Stomach (tissue), 9 donors: ENCODE data around the gene BFSP1. TPM values are rescaled to one million over a fixed set of nuclear protein-coding genes. Genes with fewer than 3 reads are reported as not detected.

ENCODE experiments used
- DNase-seq, 2 donors: peaks; one replicate each; pipeline versions ENCODE4 v3.0.0 to v3.0.0-alpha.2; 2013 to 2019
- H3K27ac ChIP-seq, 5 donors: fragments of 200-600 bp in 4 of 5; sonication (generic) in 4 of 5; one replicate each; pipeline ENCODE4 v1.5.1; 2013 to 2019; ENCODE audit warnings: mild to moderate bottlenecking in 1 of 5, moderate library complexity in 1 of 5
- H3K27me3 ChIP-seq, 3 donors: fragments of 200-600 bp; sonication (generic); one replicate each; pipeline ENCODE4 v1.5.1; 2017 to 2019; ENCODE audit warnings: mixed run types in 1 of 3
- H3K36me3 ChIP-seq, 4 donors: fragments of 200-600 bp; sonication (generic); 1 replicate in 3 of 4; 2 replicates in 1 of 4; pipeline ENCODE4 v1.5.1; 2016 to 2019
- H3K4me1 ChIP-seq, 4 donors: fragments of 200-600 bp; sonication (generic); one replicate each; pipeline ENCODE4 v1.5.1; 2016 to 2019
- H3K4me3 ChIP-seq, 4 donors: fragments of 200-600 bp; sonication (generic) in 3 of 4; one replicate each; pipeline ENCODE4 v1.5.1; 2016 to 2019; ENCODE audit warnings: mild to moderate bottlenecking in 1 of 4
- H3K9me3 ChIP-seq, 4 donors: fragments of 200-600 bp; sonication (generic); one replicate each; pipeline ENCODE4 v1.5.1; 2016 to 2019
- CTCF ChIP-seq, 7 experiments: fragments of 450-650 bp in 4 of 7; fragments of 200-600 bp in 3 of 7; sonication (generic) in 3 of 7; IDR thresholded peaks; one replicate each; pipeline ENCODE4 v1.5.1; 2016 to 2019; ENCODE audit warnings: antibody characterized with exemption in 7 of 7, control low read depth in 2 of 7, mild to moderate bottlenecking in 1 of 7
- EP300 ChIP-seq: sonication (generic); formaldehyde crosslinking; IDR thresholded peaks from one replicate; pipeline ENCODE4 v1.6.1; 2017; ENCODE audit warnings: antibody characterized with exemption
- POLR2A ChIP-seq, 4 donors: fragments of 450-650 bp; IDR thresholded peaks; one replicate each; pipeline ENCODE4 v1.6.1; 2016; ENCODE audit warnings: antibody characterized with exemption in 4 of 4, control low read depth in 2 of 4, mild to moderate bottlenecking in 1 of 4, moderate library complexity in 1 of 4
- POLR2AphosphoS5 ChIP-seq, 3 donors: sonication (generic); formaldehyde crosslinking; IDR thresholded peaks; one replicate each; pipeline ENCODE4 v1.6.1; 2016; ENCODE audit warnings: antibody characterized with exemption in 3 of 3
- WGBS, 5 donors: extraction: QIAGEN DNeasy Blood & Tissue Kit in 3 of 5; methylation state at CpG; one replicate each; pipeline versions ENCODE4 v1.1.5 to v1.1.7; 2013 to 2018; 5-methylcytosine and 5-hydroxymethylcytosine counted together
- intact Hi-C: fragments of 100-400 bp; cut with DNase I; formaldehyde crosslinking; loops from one replicate; pipeline ENCODE4 v1.15.1; 2023; ENCODE audit warnings: low total_unique reads
- polyA plus RNA-seq, 3 donors: library from polyadenylated mRNA; stranded (reverse); fragments of 200-250 nt; gene quantifications; one replicate each; pipeline ENCODE4 v1.2.3, GENCODE V29; 2013
- total RNA-seq, 5 donors: library from RNA; depleted of rRNA; stranded (reverse); fragments of >200 nt; gene quantifications; one replicate each; pipeline versions ENCODE4 v1.1.0 to v1.2.3, GENCODE V29; 2014 to 2016
- donor health status: healthy with polysubstance abuse.
- donor health status: Bipolar disorder and iron deficiency.
- donor health status: healthy.

Gene BFSP1
- total and polyA plus RNA-seq, 8 donors = 0.70 to 7.1 (median 1.7) TPM; not detected in 3

DNA sequence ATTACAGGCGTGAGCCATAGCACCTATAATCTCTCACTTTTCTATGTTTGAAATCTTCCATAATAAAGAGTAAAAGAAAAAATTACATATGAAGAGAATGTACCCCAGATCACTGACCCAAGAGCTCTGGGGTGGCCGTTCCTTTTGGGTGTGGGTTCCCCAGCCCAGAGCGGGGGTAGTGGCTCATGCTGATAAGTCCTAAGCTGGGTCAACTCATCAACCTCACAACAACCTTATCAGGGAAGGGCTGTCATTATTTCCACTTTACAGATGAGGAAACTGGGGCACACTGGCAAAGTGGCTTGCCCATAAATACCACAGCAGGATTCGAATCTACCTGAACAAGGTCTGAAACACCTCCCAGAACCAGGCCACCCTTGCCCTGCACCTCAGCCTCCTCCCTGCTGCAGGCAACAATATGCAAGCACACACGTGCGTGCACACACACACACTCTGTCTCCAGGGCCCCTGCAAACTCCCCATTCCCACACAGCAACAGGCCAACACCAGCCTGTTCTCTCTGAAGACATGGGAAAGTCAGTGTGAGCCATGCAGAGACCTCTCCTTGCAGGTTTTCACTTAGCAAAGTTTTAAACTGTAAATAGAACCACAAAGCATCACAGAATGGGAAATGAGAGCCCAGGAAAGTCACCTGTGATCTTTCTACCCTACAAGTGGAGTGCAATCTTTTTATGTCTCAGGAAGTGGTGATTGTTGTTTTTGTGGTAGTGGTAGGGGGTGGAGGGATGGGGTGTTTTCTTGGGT, 27.7 kb downstream of the BFSP1 start:
- Histone ChIP-seq H3K4me3 (no peak overlapping the region), H3K9me3 (no peaks in the 10 kb centered on the region), H3K27ac (no peak overlapping the region), H3K27me3 (no peaks in the 10 kb centered on the region), H3K4me1 (peaks cover 0 to 20% (median 12%) of the 10 kb centered on the region in 4 donors), H3K36me3 (no peaks in the 10 kb centered on the region)
- DNase-seq = no peak
- TF ChIP-seq POLR2AphosphoS5 (IDR thresholded peaks at IDR 0.05) (no peak), EP300 (no peak)
- intact Hi-C loops = loop anchor here (10.0 kb wide), 1 partner anchor 501 kb away; no protein-coding TSS in a partner anchor
- WGBS, 5 donors = 62 to 72% (median 65%) methylated on average over 6 of the region's 6 CpGs

DNA sequence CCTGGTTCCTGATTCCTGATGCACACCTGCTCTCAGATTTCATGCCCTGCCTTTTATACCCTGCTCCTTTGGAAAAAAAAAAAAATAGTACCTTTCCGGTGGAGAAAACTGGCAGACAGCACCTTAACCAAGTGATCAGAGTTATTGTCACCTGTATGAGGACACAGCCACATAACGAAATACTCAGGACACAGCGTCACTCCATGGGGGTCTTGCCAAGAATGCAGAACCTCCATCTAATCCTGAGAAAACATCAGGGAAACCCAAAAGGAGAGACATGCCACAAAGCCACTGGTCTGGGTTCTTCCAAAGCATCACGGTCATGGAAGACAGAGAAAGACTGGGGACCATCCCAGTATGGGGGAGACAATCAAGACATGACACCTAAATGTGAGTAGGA, 29.1 kb downstream of the BFSP1 start:
- WGBS, 5 donors = 73 to 87% (median 83%) methylated on average over 4 of the region's 4 CpGs
- no peaks in the 10 kb centered on the region for H3K9me3 ChIP-seq
- intact Hi-C loops = loop anchor here (10.0 kb wide), 1 partner anchor 503 kb away; no protein-coding TSS in a partner anchor
- H3K27me3 ChIP-seq = no peaks in the 10 kb centered on the region
- no peak overlapping the region for H3K27ac ChIP-seq
- H3K36me3 ChIP-seq = no peaks in the 10 kb centered on the region
- no peak for DNase-seq
- TF ChIP-seq POLR2AphosphoS5 (IDR thresholded peaks at IDR 0.05) = no peak
- no peak for TF ChIP-seq CTCF (IDR thresholded peaks at IDR 0.05)
- no peak for TF ChIP-seq EP300
- TF ChIP-seq POLR2A (IDR thresholded peaks at IDR 0.05) = no peak
- H3K4me3 ChIP-seq = no peak overlapping the region
- peaks cover 0 to 28% (median 17%) of the 10 kb centered on the region in 4 donors for H3K4me1 ChIP-seq

- H3K36me3 ChIP-seq = no peaks in the 10 kb centered on the region
- H3K27me3 ChIP-seq = no peaks in the 10 kb centered on the region
- 72 to 87% (median 76%) methylated on average over 9 of the region's 9 CpGs for WGBS, 5 donors
- no peak for TF ChIP-seq EP300
- TF ChIP-seq POLR2A (IDR thresholded peaks at IDR 0.05) = no peak
- no peak for TF ChIP-seq POLR2AphosphoS5 (IDR thresholded peaks at IDR 0.05)
- no peak for TF ChIP-seq CTCF (IDR thresholded peaks at IDR 0.05)
- H3K4me3 ChIP-seq = no peak overlapping the region
- no peak for DNase-seq
- no peak overlapping the region for H3K27ac ChIP-seq
- intact Hi-C loops = loop anchor here (10.0 kb wide), 1 partner anchor 503 kb away; no protein-coding TSS in a partner anchor
- no peaks in the 10 kb centered on the region for H3K9me3 ChIP-seq
- H3K4me1 ChIP-seq = peaks cover 0 to 28% (median 17%) of the 10 kb centered on the region in 4 donors
Measured at GRCh38 chr20:17501701-17502100, 29.5 kb downstream of the BFSP1 start.

DNA sequence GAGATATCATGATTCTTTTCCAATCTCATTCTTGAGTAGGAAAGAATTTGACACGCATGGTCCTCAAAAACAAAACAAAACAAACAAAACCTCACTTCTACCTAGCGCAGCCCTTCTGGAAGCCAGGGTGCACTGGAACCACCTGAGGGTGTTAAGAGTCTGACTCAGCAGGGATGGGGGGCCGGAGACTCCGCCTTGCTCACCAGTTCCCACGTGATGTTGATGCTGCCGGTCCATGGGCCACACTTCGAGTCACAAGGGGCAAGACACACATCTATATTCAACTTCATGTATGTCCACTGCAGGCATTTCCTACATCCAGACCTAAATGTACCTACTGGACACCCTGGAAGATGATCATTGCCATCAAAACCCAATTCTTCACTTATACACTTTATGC, 30.4 kb downstream of the BFSP1 start:
- DNase-seq = no peak
- TF ChIP-seq EP300 = no peak
- no peak for TF ChIP-seq POLR2A (IDR thresholded peaks at IDR 0.05)
- no peak for TF ChIP-seq POLR2AphosphoS5 (IDR thresholded peaks at IDR 0.05)
- TF ChIP-seq CTCF (IDR thresholded peaks at IDR 0.05) = no peak
- H3K4me3 ChIP-seq = no peak overlapping the region
- H3K27me3 ChIP-seq = no peaks in the 10 kb centered on the region
- 85 to 90% (median 88%) methylated on average over 7 of the region's 7 CpGs for WGBS, 5 donors
- intact Hi-C loops = loop anchor here (10.0 kb wide), 1 partner anchor 504 kb away; no protein-coding TSS in a partner anchor
- H3K27ac ChIP-seq = no peak overlapping the region
- H3K9me3 ChIP-seq = no peaks in the 10 kb centered on the region
- peaks cover 0 to 24% (median 17%) of the 10 kb centered on the region in 4 donors for H3K4me1 ChIP-seq
- no peaks in the 10 kb centered on the region for H3K36me3 ChIP-seq

GRCh38 chr20:17500271-17500670, 30.9 kb downstream of the BFSP1 start:
- Histone ChIP-seq H3K9me3 (no peaks in the 10 kb centered on the region), H3K36me3 (no peaks in the 10 kb centered on the region), H3K27me3 (no peaks in the 10 kb centered on the region), H3K27ac (no peak overlapping the region), H3K4me3 (no peak overlapping the region), H3K4me1 (peaks cover 0 to 19% (median 13%) of the 10 kb centered on the region in 4 donors)
- no peak for DNase-seq
- no peak for TF ChIP-seq CTCF (IDR thresholded peaks at IDR 0.05)
- no peak for TF ChIP-seq EP300
- no peak for TF ChIP-seq POLR2AphosphoS5 (IDR thresholded peaks at IDR 0.05)
- intact Hi-C loops = loop anchor here (10.0 kb wide), 1 partner anchor 505 kb away; no protein-coding TSS in a partner anchor
- WGBS, 5 donors = 87 to 95% (median 94%) methylated on average over 10 of the region's 10 CpGs
